GM12872 (cell line): Measurements from ENCODE around the gene ANTXR2.

Source experiments
- TF ChIP-seq, protein P1 (sequence below): IDR thresholded peaks from 3 replicates; pipeline ENCODE4 v1.5.1; 2011; ENCODE audit warnings: low read depth, mild to moderate bottlenecking, low read length, moderate library complexity; ENCODE audit not compliant: insufficient read depth

The ANTXR2 gene

DNA sequence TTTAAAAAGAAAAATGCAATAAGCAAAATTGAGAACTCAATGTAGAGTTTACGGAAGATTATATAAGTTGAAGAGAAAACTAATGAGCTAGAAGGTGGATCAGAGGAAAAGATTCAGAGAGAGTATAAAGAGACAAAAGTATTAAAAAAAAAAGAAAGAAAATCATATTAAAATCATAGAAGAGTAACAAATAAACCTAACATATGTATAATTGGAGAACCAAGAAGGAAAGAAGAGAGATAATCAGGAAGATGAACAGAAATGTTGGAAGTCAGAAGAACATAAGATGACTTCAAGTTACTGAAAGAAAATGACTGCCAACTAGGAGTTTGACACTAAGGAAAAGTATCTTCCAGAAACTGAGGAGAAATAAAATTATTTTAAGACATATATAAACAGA, 34.3 kb upstream of the ANTXR2 start:
- TF ChIP-seq, protein P1, sequence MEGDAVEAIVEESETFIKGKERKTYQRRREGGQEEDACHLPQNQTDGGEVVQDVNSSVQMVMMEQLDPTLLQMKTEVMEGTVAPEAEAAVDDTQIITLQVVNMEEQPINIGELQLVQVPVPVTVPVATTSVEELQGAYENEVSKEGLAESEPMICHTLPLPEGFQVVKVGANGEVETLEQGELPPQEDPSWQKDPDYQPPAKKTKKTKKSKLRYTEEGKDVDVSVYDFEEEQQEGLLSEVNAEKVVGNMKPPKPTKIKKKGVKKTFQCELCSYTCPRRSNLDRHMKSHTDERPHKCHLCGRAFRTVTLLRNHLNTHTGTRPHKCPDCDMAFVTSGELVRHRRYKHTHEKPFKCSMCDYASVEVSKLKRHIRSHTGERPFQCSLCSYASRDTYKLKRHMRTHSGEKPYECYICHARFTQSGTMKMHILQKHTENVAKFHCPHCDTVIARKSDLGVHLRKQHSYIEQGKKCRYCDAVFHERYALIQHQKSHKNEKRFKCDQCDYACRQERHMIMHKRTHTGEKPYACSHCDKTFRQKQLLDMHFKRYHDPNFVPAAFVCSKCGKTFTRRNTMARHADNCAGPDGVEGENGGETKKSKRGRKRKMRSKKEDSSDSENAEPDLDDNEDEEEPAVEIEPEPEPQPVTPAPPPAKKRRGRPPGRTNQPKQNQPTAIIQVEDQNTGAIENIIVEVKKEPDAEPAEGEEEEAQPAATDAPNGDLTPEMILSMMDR = no peak

DNA sequence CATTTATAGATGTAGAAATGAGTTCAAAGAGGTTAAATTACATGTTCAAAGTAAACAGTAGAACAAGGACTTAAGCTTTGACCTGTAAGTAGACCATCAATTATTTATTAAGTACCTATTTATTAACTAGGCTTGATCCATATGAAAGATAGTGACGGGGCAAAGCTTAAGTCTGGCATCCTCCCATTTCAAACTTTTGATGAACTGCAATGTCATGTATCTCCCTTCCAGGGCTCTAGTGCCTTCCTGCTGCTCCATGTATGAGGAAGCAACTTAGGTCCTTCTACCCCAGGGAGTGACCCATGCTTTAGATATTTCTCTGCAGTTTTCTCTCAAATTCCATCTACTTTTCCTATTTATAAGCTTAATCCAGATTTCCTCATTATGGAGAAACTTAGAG, 31.9 kb upstream of the ANTXR2 start:
- TF ChIP-seq, protein P1 = no peak

DNA sequence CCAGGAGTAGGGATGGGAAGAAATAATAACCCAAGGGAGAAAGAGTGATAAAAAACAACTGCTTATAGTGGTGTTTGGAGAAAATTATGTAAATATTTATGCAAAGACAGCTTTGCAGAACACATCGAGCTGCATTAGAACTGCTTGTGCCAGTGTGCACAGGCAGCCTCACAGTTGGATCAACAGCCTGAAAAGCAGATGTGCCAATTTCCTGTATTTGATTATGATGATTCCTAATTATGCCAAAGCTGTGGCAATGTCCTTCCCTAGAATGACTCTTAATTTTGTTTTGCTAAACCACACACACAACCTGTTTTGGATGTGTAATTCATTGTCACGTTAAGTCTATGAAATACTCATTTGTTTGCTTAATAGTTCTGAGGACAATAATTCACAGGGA, 30.6 kb upstream of the ANTXR2 start:
- TF ChIP-seq, protein P1 = no peak

DNA sequence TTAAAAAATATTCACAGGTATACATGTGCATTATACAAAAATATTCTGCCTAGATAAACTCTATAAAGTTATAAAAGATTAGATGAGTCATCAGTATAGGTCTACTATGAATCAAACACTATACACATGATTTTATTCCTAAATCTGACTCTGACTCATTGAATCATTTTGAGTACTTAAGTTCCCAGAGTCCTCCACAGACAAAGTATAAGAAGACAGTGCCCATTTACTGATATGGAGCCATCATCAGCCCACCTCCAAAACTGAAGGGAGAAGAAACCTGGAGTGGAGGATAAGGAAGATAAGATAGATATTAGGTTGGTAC, 28.7 kb upstream of the ANTXR2 start:
- TF ChIP-seq, protein P1 = no peak

DNA sequence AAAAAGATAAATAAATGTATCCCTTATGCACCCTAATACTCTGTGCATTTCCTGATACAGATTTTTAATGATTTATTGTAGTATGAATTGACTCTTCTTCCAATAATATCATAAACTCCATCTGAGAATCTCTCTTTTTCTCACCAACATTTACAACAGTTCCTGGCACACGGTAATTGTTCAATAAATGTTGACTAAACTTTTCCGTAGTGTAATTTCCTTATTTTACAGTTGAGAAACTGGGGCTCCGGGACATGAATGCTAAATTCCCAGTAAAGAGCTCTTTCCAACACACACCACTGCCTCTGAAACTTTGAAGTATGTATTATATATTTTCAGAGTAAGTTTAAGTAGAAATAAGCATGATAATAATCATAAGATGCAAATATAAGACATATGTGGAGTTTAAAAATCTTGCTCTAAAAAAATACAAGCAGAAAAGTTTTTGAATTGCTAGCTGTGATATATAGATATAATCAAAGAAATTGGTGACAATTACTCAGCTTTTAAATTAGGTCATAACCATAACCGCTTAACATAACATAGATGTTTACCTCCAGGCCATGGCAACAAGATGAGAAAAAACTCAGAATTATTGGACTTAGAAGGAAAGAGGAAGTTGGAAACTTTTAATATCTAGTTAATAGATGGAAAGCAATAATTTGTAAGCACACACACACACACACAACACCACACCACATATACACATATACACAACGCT, 28.2 kb upstream of the ANTXR2 start:
- TF ChIP-seq, protein P1 = no peak

DNA sequence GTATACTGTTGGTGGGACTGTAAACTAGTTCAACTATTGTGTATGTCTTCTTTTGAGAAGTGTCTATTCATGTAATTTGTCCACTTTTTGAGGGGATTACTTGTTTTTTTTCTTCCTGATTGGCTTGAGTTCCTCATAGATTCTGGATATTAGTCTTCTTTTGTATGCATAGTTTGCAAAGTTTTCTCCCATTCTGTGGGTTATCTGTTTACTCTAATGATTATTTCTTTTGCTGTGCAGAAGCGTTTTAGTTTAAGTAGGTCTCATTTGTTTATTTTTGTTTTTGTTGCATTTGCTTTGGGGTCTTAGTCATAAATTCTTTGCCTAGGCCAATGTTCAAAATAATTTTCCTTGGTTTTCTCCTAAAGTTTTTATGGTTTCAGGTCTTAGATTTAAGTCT, 26.6 kb upstream of the ANTXR2 start:
- TF ChIP-seq, protein P1 = no peak

DNA sequence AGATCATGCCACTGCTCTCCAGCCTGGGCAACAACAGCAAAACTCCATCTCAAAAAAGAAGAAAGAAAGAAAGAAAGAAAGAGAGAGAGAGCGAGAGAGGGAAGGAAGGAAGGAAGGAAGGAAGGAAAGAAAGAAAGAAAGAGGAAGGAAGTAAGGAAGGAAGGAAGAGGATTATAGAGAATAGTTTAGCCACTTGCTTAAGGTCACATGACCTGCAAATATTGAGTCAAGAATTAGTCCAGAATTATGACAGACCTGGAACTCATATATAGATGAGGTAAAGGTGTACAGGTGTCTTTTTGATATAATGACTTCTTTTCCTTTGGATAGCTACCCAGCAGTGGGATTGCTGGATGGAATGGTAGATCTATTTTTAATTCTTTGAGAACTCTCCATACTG, 25.6 kb upstream of the ANTXR2 start:
- TF ChIP-seq, protein P1 = no peak
